NB4 (cell line): Measurements from ENCODE around the gene NUAK2.

Source experiments
- DNase-seq: peaks from one replicate; pipeline ENCODE4 v3.0.0; 2010; ENCODE audit warnings: low read depth
- H3K4me3 ChIP-seq: one replicate; pipeline ENCODE4 v1.5.1; 2011; ENCODE audit warnings: mild to moderate bottlenecking, low read depth, low read length, moderate library complexity
- CTCF ChIP-seq: IDR thresholded peaks from one replicate; pipeline ENCODE4 v1.5.1; 2012; ENCODE audit warnings: low read depth, low read length
- MAX ChIP-seq: IDR thresholded peaks from 2 replicates; pipeline ENCODE4 v1.6.1; 2011; ENCODE audit warnings: low read depth, low read length
- MYC ChIP-seq: IDR thresholded peaks from 2 replicates; pipeline ENCODE4 v1.6.1; 2011; ENCODE audit warnings: low read depth, low read length

NUAK2 gene

GRCh38 chr1:205256951-205257625 is 64.5 kb downstream of the NUAK2 start:
- H3K4me3 ChIP-seq = no peak overlapping the region
- TF ChIP-seq MAX (no peak), MYC (no peak), CTCF (no peak)
- no peak for DNase-seq

- peak; percentile 87 for TF ChIP-seq CTCF
- no peak for TF ChIP-seq MYC
These were observed 65.4 kb downstream of the NUAK2 start for GRCh38 chr1:205255941-205256780.

More at GRCh38 chr1:205255941-205256780, 65.4 kb downstream of the NUAK2 start:
- H3K4me3 ChIP-seq = no peak overlapping the region
- peak; percentile 85 for DNase-seq
